ES-I3 (cell line): Measurements from ENCODE around the gene PRTFDC1.
"Not testable (repeated sequence)": the region's sequence is repeated elsewhere in the genome, so short reads cannot be mapped to it uniquely, and the experiment has no call there.

Experiments
- H3K36me3 ChIP-seq: 2 replicates; pipeline ENCODE4 v1.6.1; 2013; ENCODE audit warnings: mild to moderate bottlenecking, low read length, control low read depth, moderate library complexity; ENCODE audit not compliant: insufficient read depth
- H3K4me1 ChIP-seq: 2 replicates; pipeline ENCODE4 v1.6.1; 2013; ENCODE audit warnings: mild to moderate bottlenecking, control low read depth, low read length; ENCODE audit not compliant: insufficient read depth
- H3K9ac ChIP-seq: 2 replicates; pipeline ENCODE4 v1.6.1; 2013; ENCODE audit warnings: low read depth, mild to moderate bottlenecking, low read length, moderate library complexity
- H3K9me3 ChIP-seq: 2 replicates; pipeline ENCODE4 v1.6.1; 2013; ENCODE audit warnings: mild to moderate bottlenecking, low read length, moderate library complexity; ENCODE audit not compliant: control insufficient read depth, insufficient read depth

The PRTFDC1 gene

DNA sequence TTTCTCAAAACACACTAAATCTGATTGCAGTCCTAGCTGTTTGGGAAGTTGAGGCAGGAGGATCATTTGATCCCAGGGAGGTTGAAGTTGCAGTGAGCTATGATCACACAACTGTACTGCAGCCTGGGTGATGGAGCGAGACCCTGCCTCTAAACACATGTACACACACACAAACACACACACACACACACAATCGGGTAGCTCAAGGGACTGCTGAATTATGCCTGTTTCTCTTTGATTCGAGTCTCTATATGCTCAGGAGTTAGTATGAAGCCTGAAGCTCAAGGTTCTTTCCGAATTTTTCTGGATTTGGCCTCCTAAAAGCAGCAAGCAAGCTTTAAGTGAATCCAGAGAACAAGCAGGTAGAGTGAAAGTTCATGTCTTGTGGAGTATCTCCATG is 22.5 kb downstream of the PRTFDC1 start:
- no peaks in the 10 kb centered on the region for H3K9me3 ChIP-seq
- no peaks in the 10 kb centered on the region for H3K4me1 ChIP-seq
- H3K9ac ChIP-seq = no peak overlapping the region

DNA sequence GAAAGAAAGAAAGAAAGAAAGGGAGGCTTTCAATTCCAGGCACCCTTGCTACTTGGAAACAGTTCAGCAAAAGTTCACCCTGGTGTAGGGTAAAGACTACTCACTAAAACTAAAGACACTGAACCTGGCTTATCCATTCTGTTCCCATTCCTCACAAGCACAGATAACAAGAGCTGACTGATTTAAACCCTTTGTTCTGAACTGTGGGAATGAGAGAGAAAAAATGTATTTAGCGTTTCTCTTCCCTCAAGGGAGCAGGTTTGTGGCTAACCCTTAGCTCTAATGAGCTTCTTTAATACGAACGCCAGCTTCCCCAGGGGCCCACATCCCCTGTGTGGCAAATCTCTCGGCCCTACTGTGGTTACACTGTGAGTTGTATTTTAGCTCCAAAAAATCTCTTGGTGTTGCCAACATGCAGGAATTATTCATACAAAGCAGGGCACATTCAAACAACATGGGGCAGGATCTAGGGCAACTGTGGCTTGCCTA is 23.3 kb downstream of the PRTFDC1 start:
- H3K9ac ChIP-seq = no peak overlapping the region
- no peaks in the 10 kb centered on the region for H3K4me1 ChIP-seq
- H3K36me3 ChIP-seq = no peaks in the 10 kb centered on the region
- H3K9me3 ChIP-seq = no peaks in the 10 kb centered on the region

More for the DNA sequence above, 22.5 kb downstream of the PRTFDC1 start:
- no peaks in the 10 kb centered on the region for H3K36me3 ChIP-seq

- H3K4me1 ChIP-seq = no peaks in the 10 kb centered on the region
- no peak overlapping the region for H3K9ac ChIP-seq
- H3K9me3 ChIP-seq = no peaks in the 10 kb centered on the region
- H3K36me3 ChIP-seq = no peaks in the 10 kb centered on the region
These were observed 24.2 kb downstream of the PRTFDC1 start for GRCh38 chr10:24928163-24928562.

DNA sequence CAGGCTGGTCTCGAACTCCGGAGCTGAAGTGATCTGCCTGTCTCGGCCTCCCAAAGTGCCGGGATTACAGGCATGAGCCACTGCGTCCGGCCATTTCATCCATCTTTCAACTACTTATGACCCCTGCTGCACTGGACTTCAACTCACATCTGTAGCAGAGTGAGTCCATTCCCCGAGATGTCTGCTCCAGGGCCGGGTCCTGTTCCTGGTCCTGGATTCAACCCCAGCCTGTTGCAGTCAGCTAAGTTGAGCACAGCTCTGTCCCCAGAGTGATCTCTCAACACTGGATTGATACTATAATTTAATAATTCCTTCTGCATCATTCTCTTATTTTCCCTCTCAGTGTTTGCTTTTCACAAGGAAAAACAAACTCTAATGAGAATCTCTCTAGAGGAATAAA is 25.8 kb downstream of the PRTFDC1 start:
- Histone ChIP-seq H3K9me3 (no peaks in the 10 kb centered on the region), H3K9ac (no peak overlapping the region), H3K4me1 (no peaks in the 10 kb centered on the region), H3K36me3 (no peaks in the 10 kb centered on the region)

DNA sequence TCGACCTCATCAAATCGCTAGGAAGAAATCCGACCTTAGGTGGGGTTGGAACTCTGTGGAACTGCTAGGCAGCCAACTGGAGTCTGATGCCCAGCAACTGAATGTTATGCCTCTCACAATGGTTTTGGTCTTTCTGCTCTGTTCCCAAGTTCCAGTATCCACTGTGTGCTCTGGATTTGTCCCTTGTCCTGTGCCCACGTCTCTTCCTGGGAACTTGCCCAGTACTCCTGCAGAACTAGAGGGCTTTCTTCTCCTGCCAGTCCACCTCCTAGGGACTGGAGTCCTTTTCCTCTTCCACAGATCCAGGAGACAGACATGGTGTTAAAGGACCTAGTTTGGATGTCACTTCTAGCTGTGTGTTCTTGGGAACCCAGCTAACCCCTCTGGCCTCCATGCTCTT is 26.6 kb downstream of the PRTFDC1 start:
- Histone ChIP-seq H3K36me3 (no peaks in the 10 kb centered on the region), H3K9me3 (no peaks in the 10 kb centered on the region), H3K4me1 (peaks cover 4% of the 10 kb centered on the region; the same call in 1 of the 2 replicates), H3K9ac (no peak overlapping the region)

DNA sequence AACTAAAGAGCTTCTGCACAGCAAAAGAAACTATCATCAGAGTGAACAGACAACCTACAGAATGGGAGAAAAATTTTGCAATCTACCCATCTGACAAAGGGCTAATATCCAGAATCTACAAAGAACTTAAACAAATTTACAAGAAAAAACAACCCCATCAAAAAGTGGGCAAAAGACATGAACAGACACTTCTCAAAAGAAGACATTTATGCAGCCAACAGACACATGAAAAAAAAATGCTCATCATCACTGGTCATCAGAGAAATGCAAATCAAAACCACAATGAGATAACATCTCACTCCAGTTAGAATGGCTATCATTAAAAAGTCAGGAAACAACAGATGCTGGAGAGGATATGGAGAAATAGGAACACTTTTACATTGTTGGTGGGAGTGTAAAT is 27.9 kb downstream of the PRTFDC1 start:
- H3K9me3 ChIP-seq, H3K36me3 ChIP-seq: not testable (repeated sequence)

GRCh38 chr10:24922222-24922868 is 30.1 kb downstream of the PRTFDC1 start:
- not testable (repeated sequence) for H3K9ac ChIP-seq, H3K36me3 ChIP-seq, H3K9me3 ChIP-seq, H3K4me1 ChIP-seq

More for the DNA sequence above, 27.9 kb downstream of the PRTFDC1 start:
- not testable (repeated sequence) for H3K9ac ChIP-seq, H3K4me1 ChIP-seq

GRCh38 chr10:24920907-24921881 is 31.2 kb downstream of the PRTFDC1 start:
- Histone ChIP-seq H3K4me1 (peaks cover 11% of the 10 kb centered on the region; the same call in 1 of the 2 replicates), H3K9ac (no peak overlapping the region), H3K36me3 (no peaks in the 10 kb centered on the region), H3K9me3 (no peaks in the 10 kb centered on the region)

GRCh38 chr10:24920192-24920591 is 32.2 kb downstream of the PRTFDC1 start:
- H3K36me3 ChIP-seq, H3K9me3 ChIP-seq, H3K9ac ChIP-seq: not testable (repeated sequence)
- peaks cover 11% of the 10 kb centered on the region; the same call in 1 of the 2 replicates for H3K4me1 ChIP-seq

GRCh38 chr10:24919629-24920028 is 32.8 kb downstream of the PRTFDC1 start:
- not testable (repeated sequence) for H3K9ac ChIP-seq, H3K9me3 ChIP-seq, H3K36me3 ChIP-seq
- peaks cover 11% of the 10 kb centered on the region; the same call in 1 of the 2 replicates for H3K4me1 ChIP-seq

- Histone ChIP-seq H3K36me3 (no peaks in the 10 kb centered on the region), H3K9ac (no peak overlapping the region), H3K9me3 (no peaks in the 10 kb centered on the region), H3K4me1 (peaks cover 11% of the 10 kb centered on the region; the same call in 1 of the 2 replicates)
These were observed 34.4 kb downstream of the PRTFDC1 start for GRCh38 chr10:24917979-24918378.

GRCh38 chr10:24917493-24917892 is 34.9 kb downstream of the PRTFDC1 start:
- Histone ChIP-seq H3K9ac (no peak overlapping the region), H3K4me1 (peaks cover 11% of the 10 kb centered on the region; the same call in 1 of the 2 replicates), H3K36me3 (no peaks in the 10 kb centered on the region), H3K9me3 (no peaks in the 10 kb centered on the region)

DNA sequence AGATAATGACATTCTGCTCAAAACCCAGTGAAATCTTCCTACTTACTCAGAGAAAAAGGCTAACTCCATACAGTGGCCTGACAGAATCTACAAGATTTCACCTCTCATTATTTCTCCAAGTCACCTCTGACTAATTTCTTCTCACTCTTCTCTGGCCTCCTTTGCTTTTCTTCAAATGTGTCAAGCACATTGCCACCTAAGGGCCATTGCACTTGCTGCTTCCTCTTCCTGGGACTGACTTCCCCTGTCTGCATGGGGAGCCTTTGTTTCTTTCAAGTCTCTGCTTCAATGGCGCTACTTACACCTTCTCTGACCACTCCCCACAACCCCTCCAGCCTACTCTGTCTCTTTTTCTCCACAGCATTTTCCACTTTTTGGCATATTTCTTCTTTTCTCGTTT is 36.0 kb downstream of the PRTFDC1 start:
- no peaks in the 10 kb centered on the region for H3K9me3 ChIP-seq
- H3K4me1 ChIP-seq = peaks cover 11% of the 10 kb centered on the region; the same call in 1 of the 2 replicates
- H3K9ac ChIP-seq = no peak overlapping the region
- H3K36me3 ChIP-seq = no peaks in the 10 kb centered on the region

DNA sequence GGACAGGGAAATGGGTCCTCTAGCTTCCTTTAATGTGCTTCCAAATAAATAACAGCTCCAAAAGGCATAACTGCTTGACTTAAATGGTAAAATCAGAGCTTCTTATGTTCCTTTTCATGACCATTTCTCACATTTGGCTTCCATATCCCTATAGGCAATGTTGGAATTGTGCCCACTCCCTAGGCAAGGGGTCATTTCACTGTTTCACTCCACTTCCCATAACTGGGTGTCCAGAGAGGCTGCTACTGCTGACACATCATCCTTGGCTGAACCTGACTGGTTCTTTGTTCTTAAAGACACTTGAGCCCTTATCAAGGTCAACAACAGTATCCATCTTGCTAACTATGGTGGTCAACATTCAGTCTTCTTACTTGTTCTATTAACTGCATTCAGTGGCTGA is 37.1 kb downstream of the PRTFDC1 start:
- no peaks in the 10 kb centered on the region for H3K9me3 ChIP-seq
- H3K4me1 ChIP-seq = peaks cover 6% of the 10 kb centered on the region; the same call in 1 of the 2 replicates
- no peak overlapping the region for H3K9ac ChIP-seq
- H3K36me3 ChIP-seq = no peaks in the 10 kb centered on the region
